H9 (cell line): ENCODE results near the gene TNRC6C. TPM values are rescaled to one million over a fixed set of nuclear protein-coding genes. Genes with fewer than 3 reads are reported as not detected.

ENCODE experiments used
- DNase-seq: peaks from one replicate; pipeline ENCODE4 v3.0.0-alpha.2; 2017
- H2AFZ ChIP-seq: one replicate; pipeline ENCODE4 v1.6.1; 2013; ENCODE audit warnings: mild to moderate bottlenecking, low read length, control low read depth, moderate library complexity
- H2AK5ac ChIP-seq: 2 replicates; pipeline ENCODE4 v1.6.1; 2013; ENCODE audit warnings: low read length, control low read depth, mixed read lengths; ENCODE audit not compliant: insufficient read length
- H2BK120ac ChIP-seq: one replicate; pipeline ENCODE4 v1.6.1; 2013; ENCODE audit warnings: low read depth, mild to moderate bottlenecking, low read length, control low read depth, inconsistent platforms; ENCODE audit not compliant: poor library complexity, severe bottlenecking
- H2BK12ac ChIP-seq: 2 replicates; pipeline ENCODE4 v1.6.1; 2013; ENCODE audit warnings: low read length, control low read depth, mixed read lengths, low read depth; ENCODE audit not compliant: insufficient read length
- H2BK15ac ChIP-seq: 2 replicates; pipeline ENCODE4 v1.6.1; 2013; ENCODE audit warnings: low read depth, low read length, control low read depth
- H2BK20ac ChIP-seq: one replicate; pipeline ENCODE4 v1.6.1; 2013; ENCODE audit warnings: low read depth, mild to moderate bottlenecking, low read length, control low read depth, inconsistent platforms; ENCODE audit not compliant: poor library complexity, severe bottlenecking
- H2BK5ac ChIP-seq: 2 replicates; pipeline ENCODE4 v1.6.1; 2013; ENCODE audit warnings: low read length, control low read depth, mixed read lengths; ENCODE audit not compliant: insufficient read length
- H3K14ac ChIP-seq: 2 replicates; pipeline ENCODE4 v1.6.1; 2013; ENCODE audit warnings: low read length, control low read depth; ENCODE audit not compliant: insufficient read depth
- H3K18ac ChIP-seq: 2 replicates; pipeline ENCODE4 v1.6.1; 2013; ENCODE audit warnings: low read depth, mild to moderate bottlenecking, mixed read lengths, low read length, control low read depth; ENCODE audit not compliant: insufficient read length
- H3K23ac ChIP-seq: 2 replicates; pipeline ENCODE4 v1.6.1; 2013; ENCODE audit warnings: low read length, control low read depth, mixed read lengths, low read depth; ENCODE audit not compliant: insufficient read length
- H3K23me2 ChIP-seq: 2 replicates; pipeline ENCODE4 v1.6.1; 2013; ENCODE audit warnings: low read depth, mild to moderate bottlenecking, mixed read lengths, low read length, control low read depth; ENCODE audit not compliant: insufficient read length, poor library complexity, severe bottlenecking
- H3K27ac ChIP-seq: 2 replicates; pipeline ENCODE4 v1.5.1; 2013; ENCODE audit warnings: low read length, control low read depth, mixed read lengths, low read depth; ENCODE audit not compliant: insufficient read length
- H3K27me3 ChIP-seq: 2 replicates; pipeline ENCODE4 v1.6.1; 2013; ENCODE audit warnings: low read length, control low read depth, inconsistent platforms; ENCODE audit not compliant: insufficient read depth
- H3K4ac ChIP-seq: 2 replicates; pipeline ENCODE4 v1.6.1; 2013; ENCODE audit warnings: low read depth, mild to moderate bottlenecking, control low read depth, inconsistent platforms, low read length, moderate library complexity
- H3K4me1 ChIP-seq: 2 replicates; pipeline ENCODE4 v1.6.1; 2013; ENCODE audit warnings: low read length, control low read depth, inconsistent platforms; ENCODE audit not compliant: insufficient read depth
- H3K4me2 ChIP-seq: 2 replicates; pipeline ENCODE4 v1.6.1; 2013; ENCODE audit warnings: low read length, control low read depth, mixed read lengths; ENCODE audit not compliant: insufficient read length, insufficient read depth
- H3K56ac ChIP-seq: 2 replicates; pipeline ENCODE4 v1.6.1; 2013; ENCODE audit warnings: low read depth, mild to moderate bottlenecking, mixed read lengths, low read length, control low read depth; ENCODE audit not compliant: insufficient read length
- H3K79me1 ChIP-seq: 2 replicates; pipeline ENCODE4 v1.6.1; 2013; ENCODE audit warnings: low read depth, mild to moderate bottlenecking, moderate library complexity, low read length, control low read depth, inconsistent platforms; ENCODE audit not compliant: insufficient read depth, poor library complexity, severe bottlenecking
- H3K79me2 ChIP-seq: 2 replicates; pipeline ENCODE4 v1.6.1; 2013; ENCODE audit warnings: low read length, control low read depth, inconsistent platforms; ENCODE audit not compliant: insufficient read depth
- H3K9ac ChIP-seq: 2 replicates; pipeline ENCODE4 v1.6.1; 2013; ENCODE audit warnings: low read length, control low read depth, mixed read lengths; ENCODE audit not compliant: insufficient read length; ENCODE audit errors: extremely low read depth
- H3K9me3 ChIP-seq: one replicate; pipeline ENCODE4 v1.6.1; 2013; ENCODE audit warnings: low read depth, low read length, inconsistent platforms; ENCODE audit not compliant: control insufficient read depth
- H3T11ph ChIP-seq: one replicate; pipeline ENCODE4 v1.6.1; 2013; ENCODE audit warnings: mild to moderate bottlenecking, low read length, control low read depth, inconsistent platforms
- H4K20me1 ChIP-seq: one replicate; pipeline ENCODE4 v1.6.1; 2013; ENCODE audit not compliant: control insufficient read depth, insufficient read length, insufficient read depth
- H4K5ac ChIP-seq: 2 replicates; pipeline ENCODE4 v1.6.1; 2013; ENCODE audit warnings: low read depth, mild to moderate bottlenecking, mixed read lengths, low read length, control low read depth; ENCODE audit not compliant: insufficient read length
- H4K8ac ChIP-seq: replicated peaks from 2 replicates; pipeline ENCODE4 v1.6.1; 2013; ENCODE audit warnings: low read length, control low read depth, mixed read lengths, low read depth; ENCODE audit not compliant: insufficient read length
- H4K91ac ChIP-seq: 2 replicates; pipeline ENCODE4 v1.6.1; 2013; ENCODE audit warnings: low read depth, mild to moderate bottlenecking, moderate library complexity, mixed read lengths, low read length, control low read depth; ENCODE audit not compliant: insufficient read length
- H3K27ac Mint-ChIP-seq, 3 experiments: 2 replicates in 2 of 3; 3 replicates in 1 of 3; pipeline ENCODE4 v1.8.0; 2020 to 2021; ENCODE audit warnings: mixed read lengths in 3 of 3, mild to moderate bottlenecking in 1 of 3, moderate library complexity in 1 of 3
- H3K27me3 Mint-ChIP-seq: 2 replicates; pipeline ENCODE4 v1.8.0; 2021; ENCODE audit warnings: low read depth, mild to moderate bottlenecking, moderate library complexity, mixed read lengths
- H3K36me3 Mint-ChIP-seq, 3 experiments: 2 replicates in 2 of 3; 3 replicates in 1 of 3; pipeline ENCODE4 v1.8.0; 2020 to 2021; ENCODE audit warnings: low read depth in 3 of 3, mixed read lengths in 3 of 3; ENCODE audit not compliant: insufficient read depth in 1 of 3
- H3K4me1 Mint-ChIP-seq, 2 experiments: 2 replicates each; pipeline ENCODE4 v1.8.0; 2020; ENCODE audit warnings: mixed read lengths in 2 of 2
- H3K4me3 Mint-ChIP-seq, 2 experiments: 2 replicates in 1 of 2; 3 replicates in 1 of 2; pipeline ENCODE4 v1.8.0; 2020 to 2021; ENCODE audit warnings: mild to moderate bottlenecking in 2 of 2, mixed read lengths in 2 of 2, moderate library complexity in 1 of 2
- H3K9me3 Mint-ChIP-seq, 2 experiments: 2 replicates in 1 of 2; 3 replicates in 1 of 2; pipeline ENCODE4 v1.8.0; 2020; ENCODE audit warnings: mild to moderate bottlenecking in 2 of 2, mixed read lengths in 2 of 2, moderate library complexity in 1 of 2
- WGBS: extraction: QIAGEN DNeasy Blood & Tissue Kit; methylation state at CpG from one replicate; pipeline ENCODE4 v1.1.7; 2013; ENCODE audit warnings: missing lambda C conversion rate, low lambda C conversion rate, mixed read lengths; ENCODE audit not compliant: insufficient read length; ENCODE audit errors: extremely low coverage; 5-methylcytosine and 5-hydroxymethylcytosine counted together
- total RNA-seq: library from RNA; stranded (reverse); gene quantifications from 2 replicates; pipeline ENCODE4 v1.2.1, GENCODE V29; 2021
- TF ChIP-seq, protein P1 (sequence below): fragments of 200-600 bp; sonication (generic); conservative IDR thresholded peaks from 3 replicates; pipeline ENCODE4 v1.8.0; 2021; ENCODE audit warnings: antibody characterized with exemption, mild to moderate bottlenecking

TNRC6C gene
- total RNA-seq, 1 experiment from 2014 or later: 24.7 TPM

DNA sequence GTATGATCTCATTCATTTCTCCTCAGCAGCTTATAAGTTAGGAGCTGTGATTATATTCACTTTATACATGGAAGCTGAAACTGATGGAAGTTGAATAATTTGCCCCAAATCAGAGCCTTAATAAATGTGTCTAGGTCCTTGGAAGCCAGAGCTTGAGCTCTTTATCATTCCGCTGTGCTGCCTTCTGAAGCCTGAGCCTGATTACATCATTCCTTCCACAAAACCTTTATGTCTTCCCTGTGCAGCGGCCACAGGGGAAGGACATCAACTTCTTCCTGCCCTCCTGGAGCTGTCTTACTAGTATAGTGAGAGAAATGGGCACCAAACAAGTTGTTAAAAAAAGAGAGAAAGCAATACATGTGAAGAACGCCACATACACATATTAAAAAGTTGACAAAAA is 6.8 kb downstream of the TNRC6C start:
- H3K14ac ChIP-seq: no peak overlapping the region
- H3K18ac ChIP-seq: no peak overlapping the region
- no peak overlapping the region for H3K27ac ChIP-seq
- H2BK20ac ChIP-seq: no peak overlapping the region
- H3K23ac ChIP-seq: no peak overlapping the region
- H2BK15ac ChIP-seq: no peak overlapping the region
- no peak overlapping the region for H3K4ac ChIP-seq
- no peak overlapping the region for H2AFZ ChIP-seq
- Mint-ChIP-seq H3K4me3 (no peak overlapping the region), H3K9me3 (no peaks in the 10 kb centered on the region), H3K27ac (no peak overlapping the region; a peak in 1 of 7 replicates), H3K4me1 (peaks cover 32 to 43% of the 10 kb centered on the region in 2 experiments), H3K36me3 (no peaks in the 10 kb centered on the region), H3K27me3 (peaks cover 2% of the 10 kb centered on the region; the same call in 1 of the 2 replicates)
- no peak overlapping the region for H2BK12ac ChIP-seq
- H4K20me1 ChIP-seq: no peaks in the 10 kb centered on the region
- peaks cover 24% of the 10 kb centered on the region; the same call in 1 of the 2 replicates for H3K79me2 ChIP-seq
- no peak overlapping the region for H3T11ph ChIP-seq
- H3K4me1 ChIP-seq: peaks cover 8% of the 10 kb centered on the region
- H3K56ac ChIP-seq: no peak overlapping the region
- no peak overlapping the region for H3K4me2 ChIP-seq
- no peak overlapping the region for H2BK120ac ChIP-seq
- peaks cover 1% of the 10 kb centered on the region for H3K23me2 ChIP-seq
- H3K9ac ChIP-seq: no peak overlapping the region
- TF ChIP-seq, protein P1, sequence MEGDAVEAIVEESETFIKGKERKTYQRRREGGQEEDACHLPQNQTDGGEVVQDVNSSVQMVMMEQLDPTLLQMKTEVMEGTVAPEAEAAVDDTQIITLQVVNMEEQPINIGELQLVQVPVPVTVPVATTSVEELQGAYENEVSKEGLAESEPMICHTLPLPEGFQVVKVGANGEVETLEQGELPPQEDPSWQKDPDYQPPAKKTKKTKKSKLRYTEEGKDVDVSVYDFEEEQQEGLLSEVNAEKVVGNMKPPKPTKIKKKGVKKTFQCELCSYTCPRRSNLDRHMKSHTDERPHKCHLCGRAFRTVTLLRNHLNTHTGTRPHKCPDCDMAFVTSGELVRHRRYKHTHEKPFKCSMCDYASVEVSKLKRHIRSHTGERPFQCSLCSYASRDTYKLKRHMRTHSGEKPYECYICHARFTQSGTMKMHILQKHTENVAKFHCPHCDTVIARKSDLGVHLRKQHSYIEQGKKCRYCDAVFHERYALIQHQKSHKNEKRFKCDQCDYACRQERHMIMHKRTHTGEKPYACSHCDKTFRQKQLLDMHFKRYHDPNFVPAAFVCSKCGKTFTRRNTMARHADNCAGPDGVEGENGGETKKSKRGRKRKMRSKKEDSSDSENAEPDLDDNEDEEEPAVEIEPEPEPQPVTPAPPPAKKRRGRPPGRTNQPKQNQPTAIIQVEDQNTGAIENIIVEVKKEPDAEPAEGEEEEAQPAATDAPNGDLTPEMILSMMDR: no peak
- H2BK5ac ChIP-seq: no peak overlapping the region
- no peak overlapping the region for H4K8ac ChIP-seq
- no peaks in the 10 kb centered on the region for H3K27me3 ChIP-seq
- H4K5ac ChIP-seq: no peak overlapping the region
- DNase-seq: no peak
- H3K79me1 ChIP-seq: peaks cover 10% of the 10 kb centered on the region
- no peaks in the 10 kb centered on the region for H3K9me3 ChIP-seq
- H4K91ac ChIP-seq: no peak overlapping the region
- WGBS: no CpG with 5 or more reads among the region's 3 CpGs
- no peak overlapping the region for H2AK5ac ChIP-seq
